GM21576 (cell line): Measurements from ENCODE around the gene WDTC1.
A peak's percentile ranks its signal among the peaks of the same experiment; 100 is the strongest.

Experiments
- ATAC-seq: cut with Tn5 transposase; IDR thresholded peaks from one replicate; pipeline ENCODE4 v1.9.1; 2021; ENCODE audit warnings: mild to moderate bottlenecking, moderate library complexity; ENCODE audit not compliant: unreplicated experiment

The WDTC1 gene

GRCh38 chr1:27332536-27333281, 98.3 kb downstream of the WDTC1 start:
- no peak for ATAC-seq

GRCh38 chr1:27333717-27334279, 99.4 kb downstream of the WDTC1 start:
- no peak for ATAC-seq

GRCh38 chr1:27335506-27336422, 101.3 kb downstream of the WDTC1 start:
- ATAC-seq: no peak

DNA sequence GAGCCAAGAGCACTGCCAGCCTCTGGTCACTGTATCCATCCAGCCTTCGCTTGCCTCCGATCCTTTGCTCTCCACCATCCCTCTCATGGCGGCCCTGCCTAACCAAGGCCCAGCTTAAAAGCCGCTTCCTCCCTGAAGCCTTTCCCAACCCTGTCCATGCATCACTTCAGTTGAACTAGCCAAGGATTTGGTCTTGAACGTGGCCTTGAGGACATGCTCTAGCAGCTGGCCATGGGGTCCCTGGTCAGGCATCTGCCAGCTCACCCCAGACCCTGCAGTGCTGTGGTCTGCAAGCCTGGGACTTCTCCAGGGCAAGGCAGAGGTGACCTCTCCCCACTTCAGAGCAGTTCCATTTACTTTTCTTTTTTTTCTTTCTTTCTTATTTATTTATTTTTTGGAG, 102.3 kb downstream of the WDTC1 start:
- ATAC-seq: no peak

DNA sequence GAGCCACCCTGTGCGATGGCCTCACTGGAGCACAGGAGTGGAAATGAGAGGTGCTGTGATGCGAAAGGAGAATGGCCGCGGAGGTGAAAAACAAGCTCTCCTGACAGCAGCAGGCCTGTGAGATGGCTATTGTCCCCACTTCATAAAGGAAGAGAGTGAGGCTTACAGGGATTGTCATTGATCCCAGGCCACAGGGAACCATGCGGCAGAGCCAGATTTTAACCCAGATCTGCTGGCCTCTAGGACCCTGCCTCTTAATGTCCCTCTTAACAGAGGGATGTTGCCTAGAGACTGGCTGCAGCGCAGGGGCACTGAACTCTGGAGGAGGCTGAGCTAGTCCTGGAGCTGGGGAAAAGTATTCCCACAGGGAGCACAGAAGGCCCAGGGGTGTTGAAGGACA, 104.3 kb downstream of the WDTC1 start:
- no peak for ATAC-seq

DNA sequence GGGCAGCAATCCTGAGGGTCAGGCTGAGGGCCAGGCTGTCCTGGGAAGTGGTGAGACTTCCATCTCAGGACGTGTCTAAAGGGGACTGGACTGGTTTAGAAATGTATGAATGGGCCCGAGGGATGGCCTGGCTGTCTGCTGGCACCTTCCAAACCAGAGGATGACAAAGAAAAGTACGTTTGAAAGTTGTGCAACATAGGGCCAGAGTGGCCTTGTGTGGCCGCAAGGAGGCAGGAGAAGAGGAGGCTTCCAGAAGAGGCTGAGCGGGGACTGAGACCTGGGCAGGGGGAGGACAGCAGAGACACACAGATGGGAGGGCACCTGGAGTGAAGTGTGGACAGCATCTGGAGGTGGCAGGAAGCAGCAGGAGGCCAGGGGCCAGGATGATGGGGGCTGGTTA, 104.8 kb downstream of the WDTC1 start:
- no peak for ATAC-seq

DNA sequence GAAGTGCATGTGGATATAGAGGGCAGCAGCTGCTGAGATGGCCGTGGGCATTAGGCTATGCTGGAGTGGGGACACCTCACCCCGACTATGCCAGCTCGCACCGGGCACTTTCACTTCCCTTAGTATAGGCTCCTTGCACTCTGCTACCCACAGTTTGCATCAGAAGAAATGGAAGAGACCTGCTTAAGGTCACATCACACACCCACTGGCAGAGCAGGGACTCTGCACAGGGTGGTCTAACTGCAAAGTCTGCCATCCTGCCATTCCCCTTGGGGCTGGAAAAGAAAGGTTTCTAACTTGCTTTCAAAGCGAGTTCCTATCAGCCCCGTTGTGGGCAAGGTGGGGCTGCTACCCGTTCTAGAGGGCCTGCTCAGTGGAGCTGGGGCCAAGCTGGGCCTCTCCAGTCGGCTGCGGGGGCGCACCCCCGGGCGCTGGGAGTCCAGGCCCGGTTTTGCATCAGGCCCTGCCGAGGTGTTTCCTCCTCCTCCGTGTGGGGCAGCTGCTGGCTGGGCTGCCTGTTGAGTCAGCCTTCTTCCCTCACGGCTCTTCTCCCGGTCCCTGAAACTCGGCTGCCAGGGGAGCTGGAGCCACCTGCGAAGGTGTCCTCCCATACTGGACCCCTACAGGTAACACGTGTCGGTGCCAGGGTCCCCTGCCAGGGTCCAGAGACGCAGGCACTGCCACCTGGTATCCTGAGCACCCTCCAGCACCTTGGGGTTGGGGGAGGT, 107.3 kb downstream of the WDTC1 start, which contains the start of gene SYTL1:
Gene SYTL1 (plus strand): TSS at position 498 of the 728 bp plus-strand sequence. CDS start 3,313 bp downstream, outside the sequence.
- ATAC-seq: peak; percentile 51

GRCh38 chr1:27342391-27342777, 108.0 kb downstream of the WDTC1 start:
- peak; percentile 14 for ATAC-seq

- ATAC-seq: peak; percentile 32
Measured at GRCh38 chr1:27342778-27343638, 108.6 kb downstream of the WDTC1 start.

GRCh38 chr1:27343639-27344025, 109.2 kb downstream of the WDTC1 start:
- no peak for ATAC-seq

- no peak for ATAC-seq
Measured at GRCh38 chr1:27345272-27345671, 110.8 kb downstream of the WDTC1 start.

- ATAC-seq: no peak
Measured at GRCh38 chr1:27346357-27346756, 111.9 kb downstream of the WDTC1 start.

DNA sequence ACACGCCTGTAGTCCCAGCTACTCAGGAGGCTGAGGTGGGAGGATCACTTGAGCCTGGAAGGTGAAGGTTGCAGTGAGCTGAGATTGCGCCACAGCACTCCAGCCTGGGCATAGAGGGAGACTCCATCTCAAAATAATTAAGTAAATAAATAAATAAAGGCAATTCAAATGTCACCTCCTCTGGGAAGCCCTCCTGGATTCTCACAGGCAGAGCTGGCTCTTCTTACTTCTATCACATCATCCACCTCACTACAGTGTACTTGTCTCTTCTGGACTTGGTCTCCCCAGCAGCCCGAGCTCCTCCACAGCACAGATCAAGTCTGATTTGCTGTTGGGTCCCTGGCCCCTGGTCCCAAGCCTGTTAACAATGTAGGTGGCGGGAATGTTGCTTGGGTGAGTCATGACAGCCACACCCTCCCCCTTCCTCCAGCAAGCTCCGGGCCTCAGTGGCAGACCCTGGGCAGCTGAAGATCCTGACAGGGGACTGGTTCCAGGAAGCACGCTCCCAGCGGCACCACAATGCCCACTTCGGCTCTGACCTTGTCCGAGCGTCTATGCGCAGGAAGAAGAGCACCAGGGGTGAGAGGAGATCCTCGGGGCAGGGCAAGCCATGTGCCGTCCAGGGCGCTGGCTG, 112.7 kb downstream of the WDTC1 start:
- ATAC-seq: no peak

DNA sequence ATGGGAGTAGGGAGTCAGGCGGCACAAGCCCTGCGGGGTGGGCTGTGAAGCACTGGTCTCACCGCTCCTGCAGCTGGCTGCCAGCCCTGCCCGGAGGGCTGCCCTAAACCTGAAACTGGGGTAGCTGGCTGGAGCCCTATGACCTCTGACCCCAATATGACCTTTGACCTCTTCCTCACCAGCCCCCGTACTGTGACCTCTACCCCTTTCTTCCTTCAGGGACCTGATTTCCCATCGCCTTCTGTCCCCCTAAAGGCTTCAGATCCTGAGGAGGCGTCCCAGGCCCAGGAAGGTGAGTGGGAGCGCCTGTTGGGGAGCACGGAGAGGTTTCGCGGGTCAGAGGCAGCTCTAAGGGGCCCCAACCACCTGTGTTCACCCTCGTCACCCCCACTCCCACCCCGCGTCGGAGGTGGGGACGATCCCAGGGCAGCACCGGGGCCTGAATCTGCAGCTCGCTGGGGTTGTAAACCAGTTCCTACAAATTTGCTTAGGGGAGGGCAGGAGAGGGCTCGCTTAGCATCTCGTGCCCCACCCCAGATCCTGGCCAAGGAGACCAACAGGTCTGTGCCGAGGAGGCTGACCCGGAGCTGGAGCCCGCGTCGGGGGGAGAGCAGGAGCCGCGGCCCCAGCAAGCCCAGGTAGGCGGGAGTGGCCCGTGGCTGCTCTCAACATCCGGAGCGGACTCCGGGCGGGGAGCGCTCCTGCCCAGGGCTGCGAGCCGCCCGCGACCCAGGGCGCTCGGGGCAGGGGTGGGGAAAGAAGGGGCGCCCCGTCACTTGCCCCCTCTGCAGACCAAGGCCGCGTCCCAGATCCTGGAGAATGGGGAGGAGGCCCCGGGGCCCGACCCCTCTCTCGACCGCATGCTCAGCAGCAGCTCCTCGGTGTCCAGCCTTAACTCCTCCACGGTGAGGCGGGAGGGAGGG, 114.7 kb downstream of the WDTC1 start:
- no peak for ATAC-seq

DNA sequence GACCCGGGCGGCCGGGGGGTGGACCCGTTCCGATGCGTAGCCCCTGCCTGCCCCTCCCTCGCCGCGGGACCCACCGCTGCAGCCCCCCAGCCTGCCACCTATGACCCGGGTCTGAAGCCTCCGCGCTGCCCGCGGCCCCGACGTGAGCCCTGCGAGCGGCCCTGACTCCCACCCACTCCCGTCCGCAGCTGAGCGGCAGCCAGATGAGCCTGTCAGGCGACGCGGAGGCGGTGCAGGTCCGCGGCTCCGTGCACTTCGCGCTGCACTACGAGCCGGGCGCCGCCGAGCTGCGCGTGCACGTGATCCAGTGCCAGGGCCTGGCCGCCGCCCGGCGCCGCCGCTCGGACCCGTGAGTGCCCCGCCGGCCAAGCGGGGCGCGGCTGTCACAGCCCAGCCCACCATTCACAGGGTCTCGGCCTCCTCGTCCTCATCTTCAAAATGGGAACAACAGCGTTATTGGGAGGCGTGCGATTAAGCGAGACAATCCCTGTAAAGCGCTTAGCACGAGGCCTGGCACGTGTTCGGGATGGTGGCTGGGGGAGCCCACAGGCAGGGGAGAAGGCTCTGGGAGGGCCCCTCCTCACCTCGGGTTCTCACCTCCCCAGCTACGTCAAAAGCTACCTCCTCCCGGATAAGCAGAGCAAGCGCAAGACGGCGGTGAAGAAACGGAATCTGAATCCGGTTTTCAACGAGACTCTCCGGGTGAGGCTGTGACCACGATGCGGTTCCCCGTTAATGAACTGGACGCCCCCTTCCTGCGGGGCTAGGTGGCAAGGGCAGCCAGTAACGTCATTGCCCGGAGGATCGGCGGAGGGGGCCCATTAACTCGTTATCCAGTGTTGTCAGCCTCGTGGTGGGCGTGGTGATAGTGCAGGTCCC, 115.6 kb downstream of the WDTC1 start:
- no peak for ATAC-seq

DNA sequence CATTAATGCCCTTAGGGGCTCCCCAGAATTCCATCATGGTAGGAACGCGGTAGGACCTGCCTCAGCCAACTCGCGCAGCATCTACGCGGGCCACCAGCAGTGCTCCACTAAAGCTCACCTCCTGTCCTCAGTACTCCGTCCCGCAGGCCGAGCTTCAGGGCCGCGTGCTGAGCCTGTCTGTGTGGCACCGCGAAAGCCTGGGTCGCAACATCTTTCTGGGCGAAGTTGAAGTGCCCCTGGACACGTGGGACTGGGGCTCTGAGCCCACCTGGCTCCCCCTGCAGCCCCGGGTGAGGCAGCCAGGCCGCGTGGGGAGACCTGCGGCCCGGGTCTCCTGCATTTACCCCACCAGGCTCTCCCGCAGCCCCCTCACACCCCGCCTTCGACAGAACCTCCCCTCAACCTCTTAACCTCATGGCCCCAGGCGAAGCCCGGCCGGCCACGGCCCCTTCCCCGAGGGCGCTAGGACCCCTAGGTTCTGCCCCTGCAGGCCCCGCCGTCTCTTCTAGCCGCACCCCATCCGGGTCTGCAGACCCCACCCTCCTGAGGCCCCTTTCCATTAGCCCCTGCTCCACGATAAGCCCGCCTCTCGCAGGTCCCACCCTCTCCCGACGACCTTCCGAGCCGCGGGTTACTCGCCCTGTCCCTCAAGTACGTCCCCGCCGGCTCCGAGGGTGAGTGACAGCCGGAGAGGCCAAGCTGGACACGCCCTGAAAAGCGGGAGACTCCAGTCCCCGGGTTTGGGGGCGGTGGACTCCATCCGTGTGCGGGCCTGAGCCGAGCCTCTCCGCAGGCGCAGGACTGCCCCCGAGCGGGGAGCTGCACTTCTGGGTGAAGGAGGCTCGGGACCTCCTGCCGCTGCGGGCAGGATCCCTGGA, 116.5 kb downstream of the WDTC1 start:
- ATAC-seq: no peak
